8988T (cell line): Measurements from ENCODE around the gene TMEM89.
A peak's percentile ranks its signal among the peaks of the same experiment; 100 is the strongest.

Experiments
- DNase-seq: peaks from one replicate; pipeline ENCODE4 v3.0.0; 2011

TMEM89 gene

DNA sequence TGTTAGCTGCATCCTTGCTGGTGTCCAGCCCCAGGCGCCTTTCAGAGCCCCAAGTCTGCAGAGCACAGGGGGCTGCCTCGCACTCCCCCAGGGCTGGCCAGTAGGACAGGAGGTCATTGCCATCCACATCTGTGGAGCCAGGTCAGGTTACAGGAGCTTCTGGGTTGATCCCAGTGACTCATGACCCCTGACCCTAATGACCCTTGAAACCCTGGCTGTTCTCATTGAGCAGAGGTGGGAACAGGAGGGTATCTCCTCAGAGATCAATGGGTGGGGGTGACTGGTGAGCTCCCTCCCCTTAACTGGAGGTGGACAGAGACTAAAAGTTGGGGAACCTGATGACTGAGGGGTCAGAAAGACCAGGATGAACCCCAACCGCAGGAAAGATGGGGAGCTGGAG lies 19.8 kb upstream of the TMEM89 start:
- DNase-seq, result no peak

DNA sequence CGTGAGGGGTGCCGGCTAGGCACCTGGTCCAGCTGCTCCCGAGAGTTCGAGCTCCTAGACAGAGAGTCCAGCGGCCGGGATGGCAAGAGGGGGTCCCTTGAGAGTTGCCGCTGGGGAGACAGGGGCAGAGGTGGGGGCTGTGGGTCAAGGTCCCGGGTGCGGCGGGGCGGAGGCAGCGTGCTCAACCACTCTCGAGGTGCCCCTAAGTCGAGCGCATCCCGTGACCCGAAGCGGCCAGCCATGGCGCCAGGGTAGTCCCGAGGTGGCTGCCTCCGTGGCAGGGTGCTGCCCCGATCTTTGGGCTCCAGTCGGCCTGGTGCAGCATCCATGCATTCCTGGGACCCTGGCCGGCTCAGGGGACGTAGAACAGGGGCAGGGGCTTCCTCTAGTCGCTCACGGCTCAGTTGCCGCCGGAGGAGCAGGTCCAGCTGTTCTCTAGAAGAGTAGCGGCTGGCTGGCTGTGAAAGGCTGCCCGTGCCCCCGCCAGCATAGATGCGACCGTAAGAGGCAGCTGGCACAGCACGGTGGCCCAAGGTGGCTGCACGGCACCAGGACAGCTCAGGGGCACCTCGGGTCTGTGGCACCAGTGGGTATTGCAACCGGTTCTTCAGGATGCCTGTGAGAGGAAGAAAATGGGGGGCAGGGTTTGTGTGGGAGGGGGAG lies 18.5 kb upstream of the TMEM89 start:
- no peak for DNase-seq

DNA sequence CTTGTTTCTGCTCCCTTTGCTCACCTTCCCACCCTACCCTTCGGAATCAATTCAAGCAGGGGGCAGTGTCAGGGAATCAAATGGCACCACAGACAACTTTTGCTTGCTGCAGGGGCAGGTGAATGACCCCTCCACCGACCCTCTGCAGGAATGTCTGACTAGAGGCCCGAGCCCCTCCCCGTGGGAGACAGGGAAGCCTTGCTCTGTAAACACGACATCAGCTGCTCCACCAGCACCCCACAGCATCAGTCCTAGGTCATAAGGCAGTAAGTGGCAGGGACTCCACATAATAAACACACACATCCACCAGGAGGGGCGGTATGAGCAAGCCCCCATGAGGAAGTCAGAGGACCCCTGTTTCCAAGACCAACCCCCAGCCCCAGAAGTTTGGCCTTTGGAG lies 15.7 kb upstream of the TMEM89 start:
- no peak for DNase-seq

DNA sequence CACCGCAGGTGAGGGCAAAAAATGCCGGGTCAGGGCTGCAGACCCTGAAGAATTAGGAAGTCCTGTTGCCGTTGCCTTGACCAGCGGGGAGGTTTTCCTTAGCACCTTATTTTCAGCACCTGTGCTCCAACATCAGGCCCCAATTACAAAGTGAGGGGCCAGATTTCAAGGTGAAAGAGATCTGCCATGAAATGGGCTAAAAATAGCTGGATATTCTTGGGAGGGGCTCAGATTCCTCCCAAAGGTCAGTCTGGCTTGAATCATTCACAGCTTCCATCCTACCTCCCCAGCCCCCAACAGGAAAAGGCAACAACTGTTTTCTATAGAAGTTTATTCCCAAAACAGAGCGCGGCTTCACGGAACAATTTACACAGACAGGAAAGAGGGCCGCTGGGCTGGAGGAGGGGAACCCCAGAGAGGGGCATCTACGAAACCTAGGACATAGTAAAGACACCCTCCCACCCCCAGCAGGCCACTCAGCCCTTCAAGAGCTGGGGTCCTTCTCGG lies 14.6 kb upstream of the TMEM89 start:
- no peak for DNase-seq

DNA sequence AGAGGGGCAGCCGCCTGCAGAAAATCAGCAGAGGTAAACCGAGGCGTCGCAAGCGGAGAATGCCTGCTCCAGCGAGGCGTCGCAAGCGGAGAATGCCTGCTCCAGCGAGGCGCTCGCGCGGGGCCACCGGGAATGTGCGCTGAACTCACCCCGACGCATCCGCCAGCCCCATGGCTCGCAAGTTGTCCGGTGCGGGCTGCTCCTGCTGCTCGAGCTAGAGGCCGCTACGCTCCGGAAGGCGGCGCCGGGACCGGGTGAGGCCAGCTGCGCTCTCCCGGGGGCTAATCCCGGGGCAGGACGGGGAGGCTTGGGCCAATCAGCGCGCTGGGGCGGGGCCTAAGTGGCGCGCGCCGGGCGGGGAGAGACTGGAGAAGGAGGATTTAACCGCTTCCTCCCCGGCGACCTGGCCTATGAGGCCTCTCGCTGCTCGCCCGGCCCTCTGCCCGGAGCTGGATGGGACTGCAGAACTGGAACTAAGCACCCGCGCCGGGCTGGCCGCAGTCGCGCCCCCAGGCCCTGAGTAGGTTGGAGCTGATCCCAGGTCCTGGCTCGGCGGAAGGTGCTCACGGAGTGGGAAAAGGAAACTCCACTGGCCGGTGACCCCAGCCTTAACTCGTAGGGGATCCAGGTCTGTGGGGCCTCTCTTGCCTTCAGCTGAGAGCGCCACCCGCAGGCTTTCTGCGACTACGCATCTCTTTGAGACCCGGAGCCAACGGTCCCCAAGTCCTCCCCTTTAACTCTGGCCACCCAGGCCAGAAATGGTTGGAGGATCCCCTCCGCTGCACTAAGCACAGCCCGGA lies 13.9 kb upstream of the TMEM89 start, which contains the start of gene SLC26A6:
TSS of gene SLC26A6 (minus strand) at position 240 of the 800 bp plus-strand sequence. CDS start at position 172, 68 bp downstream.
- peak; percentile 100 for DNase-seq

DNA sequence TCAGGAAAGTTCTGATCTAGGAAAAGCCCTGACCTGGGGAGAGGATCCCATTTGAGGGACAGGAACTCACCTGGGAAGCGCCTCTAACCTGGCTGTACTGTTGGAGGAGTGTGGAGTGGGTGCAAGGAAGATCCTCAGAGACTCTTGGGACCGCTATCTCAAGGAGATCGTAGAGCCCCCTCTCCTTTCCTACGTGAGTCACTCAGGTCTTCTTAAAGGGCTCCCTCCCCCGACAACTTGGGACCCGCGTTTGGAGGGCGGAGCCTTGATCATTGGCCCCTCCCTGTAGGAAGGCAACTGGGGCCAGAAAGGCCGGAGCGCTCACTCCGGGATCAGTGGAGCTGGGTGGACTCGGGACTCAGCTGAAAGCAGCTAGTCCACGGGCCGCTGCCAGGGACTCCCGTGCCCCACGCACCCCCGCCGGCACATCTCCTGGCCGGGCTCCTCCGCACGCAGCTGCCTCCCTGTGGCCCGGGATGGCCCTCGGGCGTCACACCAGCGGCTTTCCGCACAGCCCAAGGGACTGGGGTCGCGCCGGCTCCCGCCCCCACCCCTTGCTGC lies 13.2 kb upstream of the TMEM89 start:
- DNase-seq, result no peak

DNA sequence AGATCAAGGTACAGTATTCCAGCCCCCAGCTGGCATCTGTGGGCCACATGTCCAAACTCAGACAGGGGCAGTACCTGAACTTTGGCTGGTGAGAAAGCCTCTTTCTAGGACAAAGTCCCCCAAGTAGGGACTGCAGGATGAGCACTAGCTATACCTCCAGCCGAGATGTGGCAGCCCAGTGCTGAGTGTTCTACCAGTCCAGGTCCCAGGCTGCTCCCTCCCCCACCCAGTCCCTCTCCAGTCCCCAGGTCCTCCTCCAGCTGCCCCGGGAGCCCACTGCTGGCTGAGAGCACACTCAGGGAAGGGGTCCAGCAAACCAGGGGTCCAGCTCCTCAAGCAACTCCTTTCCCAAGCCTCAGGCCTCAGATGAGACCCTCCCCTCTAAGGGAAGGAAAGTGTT lies 12.2 kb upstream of the TMEM89 start:
- no peak for DNase-seq

DNA sequence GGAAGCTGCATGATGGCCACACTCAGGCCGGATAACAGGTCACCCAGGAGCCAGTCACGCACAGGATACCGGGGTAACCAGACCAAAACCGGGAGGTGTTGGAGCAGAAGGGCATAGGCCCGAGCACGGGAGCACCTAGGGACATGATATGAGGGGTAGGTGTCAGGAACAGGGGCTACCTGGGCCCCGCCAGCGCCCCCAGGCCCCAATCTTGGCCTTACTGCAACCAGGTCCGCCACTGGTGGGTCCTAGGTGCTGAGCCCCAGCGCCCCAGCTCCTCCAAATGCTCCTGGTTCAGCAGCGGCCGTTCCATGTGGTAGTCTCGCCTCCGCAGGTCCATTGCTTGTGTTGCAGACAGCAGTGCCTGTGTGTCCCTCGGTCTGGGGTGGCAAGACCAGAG lies 11.7 kb upstream of the TMEM89 start:
- DNase-seq, result no peak

DNA sequence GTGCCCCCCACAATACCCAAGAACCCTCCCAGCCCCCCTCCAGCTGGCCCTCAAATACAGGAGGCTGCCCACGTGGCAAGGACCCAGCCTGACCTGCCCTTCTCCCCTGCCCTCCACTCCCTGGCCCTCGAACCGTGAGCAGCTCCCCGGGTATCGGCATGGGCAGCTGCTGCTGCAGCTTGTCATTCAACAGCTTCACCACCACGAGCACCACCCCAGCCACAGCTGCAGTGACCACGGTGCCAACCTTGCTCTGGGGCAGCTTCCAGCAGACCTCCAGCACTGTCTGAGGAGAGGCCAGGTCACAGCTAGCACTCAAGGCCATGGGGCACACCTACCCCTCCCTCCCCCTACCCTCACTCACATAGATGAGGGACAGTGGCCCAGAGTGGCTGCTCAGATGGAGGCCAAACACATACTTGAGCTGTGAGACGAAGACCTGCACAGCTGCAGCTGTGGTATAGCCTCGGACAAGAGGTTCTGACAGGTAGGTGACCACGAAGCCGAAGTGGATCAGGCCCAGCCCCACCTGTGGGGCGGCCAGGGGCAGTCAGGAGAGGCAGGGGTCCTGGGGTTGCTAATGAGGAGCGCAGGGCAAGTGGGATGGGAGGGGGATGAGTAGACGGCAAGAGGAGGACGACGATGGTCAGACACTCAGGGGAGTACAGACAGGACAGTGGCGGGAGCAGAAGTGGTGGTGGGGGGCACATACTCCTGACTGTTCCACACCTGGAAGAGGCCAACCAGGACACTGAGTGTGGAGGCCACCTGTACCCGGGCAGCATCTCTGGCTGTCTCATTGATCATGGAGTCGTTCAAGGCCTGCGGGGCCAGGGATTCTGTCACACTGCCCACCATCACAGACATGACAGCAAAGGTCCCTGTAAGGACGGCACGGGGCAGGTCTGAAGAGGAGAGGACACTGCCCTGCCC lies 10.2 kb upstream of the TMEM89 start:
- no peak for DNase-seq

DNA sequence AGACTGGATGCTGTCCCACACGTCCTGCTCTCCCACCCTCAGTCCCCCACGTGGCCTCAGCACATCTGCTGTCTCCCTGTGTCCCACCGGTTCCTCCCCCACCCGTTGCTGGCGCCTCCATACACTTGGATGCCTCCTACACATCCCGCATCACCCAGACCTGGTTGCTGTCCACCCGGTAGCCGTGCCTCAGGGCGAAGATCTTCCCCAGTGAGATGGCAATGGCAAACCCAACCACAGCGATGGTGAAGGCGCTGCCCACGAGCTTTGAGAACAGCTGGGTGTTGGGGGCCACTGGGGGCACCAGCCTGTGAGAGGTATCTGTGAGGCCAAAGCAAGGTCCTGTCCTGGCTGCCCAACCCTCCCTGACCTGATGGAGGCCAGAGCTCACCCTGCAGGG lies 9.3 kb upstream of the TMEM89 start:
- no peak for DNase-seq

DNA sequence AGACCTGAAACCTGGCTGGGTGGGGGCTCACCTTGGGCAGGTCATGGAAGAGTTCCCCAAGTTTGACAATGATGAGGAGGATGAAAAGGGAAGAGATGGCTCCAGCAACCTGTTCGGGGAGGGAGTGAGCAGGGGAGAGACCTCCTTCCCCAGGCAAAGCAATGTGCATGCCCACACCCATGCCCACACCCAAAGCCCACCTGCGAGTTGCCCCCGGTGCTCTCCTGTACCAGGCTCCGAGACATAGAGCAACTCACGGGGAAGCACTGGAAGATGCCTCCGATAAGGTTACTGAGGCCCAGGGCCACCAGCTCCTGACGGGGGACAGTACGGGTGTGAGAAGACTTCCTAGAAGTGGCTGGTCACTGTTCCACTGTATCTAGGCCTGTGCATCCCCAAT lies 8.8 kb upstream of the TMEM89 start:
- DNase-seq, result no peak

DNA sequence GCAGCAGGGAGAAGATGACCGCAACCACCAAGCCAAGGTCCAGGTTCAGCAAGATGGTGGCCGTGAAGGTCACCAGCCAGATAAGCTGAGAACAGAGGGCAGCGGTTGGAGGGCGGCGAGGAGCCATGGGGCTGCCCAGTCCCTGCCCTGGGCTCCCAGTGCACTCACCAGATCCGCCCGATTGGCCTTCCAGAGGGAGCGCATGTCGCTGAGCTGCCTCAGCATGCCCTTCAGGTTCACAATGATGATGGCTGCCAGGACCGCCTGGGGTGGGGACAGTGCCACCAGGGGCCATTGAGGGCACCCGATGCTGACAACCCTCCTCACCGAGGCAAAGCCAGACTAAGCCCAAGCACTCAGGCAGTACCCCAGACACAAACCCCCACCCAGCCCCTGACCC lies 8.3 kb upstream of the TMEM89 start:
- no peak for DNase-seq

DNA sequence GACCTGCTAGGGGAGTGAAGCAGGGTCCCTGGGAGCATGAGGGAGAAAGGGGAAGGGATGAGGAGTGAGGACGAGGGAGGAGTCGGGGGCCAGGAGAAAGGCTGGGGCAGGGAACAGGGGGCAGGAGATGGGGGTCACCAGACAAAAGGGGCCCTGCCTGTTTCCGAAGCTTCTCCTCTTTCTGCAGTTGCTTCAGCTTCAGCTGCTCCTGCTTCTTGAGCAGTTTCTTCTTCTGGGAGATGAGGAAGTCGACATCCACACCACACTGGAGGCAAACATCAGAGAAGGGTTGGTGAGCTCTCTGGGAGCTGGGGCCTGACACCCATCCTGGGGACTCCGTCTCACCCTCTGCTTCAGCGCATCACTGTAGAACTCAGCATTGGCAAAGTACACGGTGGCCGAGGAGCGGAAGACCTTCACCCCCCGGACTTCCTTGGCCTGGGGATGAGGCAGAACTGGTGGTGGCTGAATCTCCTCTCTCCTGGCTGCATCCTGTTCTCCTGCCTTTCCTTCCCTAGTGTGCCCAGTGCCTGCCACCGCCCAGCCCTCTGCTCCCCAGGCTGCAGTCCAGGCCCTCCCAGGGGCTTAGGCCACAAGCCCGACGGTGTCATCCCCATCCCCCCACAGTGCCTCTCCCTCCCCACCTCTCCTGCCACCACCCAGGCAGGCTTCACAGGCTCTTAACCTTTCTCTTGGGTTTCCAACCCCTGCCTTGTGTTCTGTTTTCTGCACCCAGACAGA lies 6.9 kb upstream of the TMEM89 start:
- DNase-seq, result peak; percentile 30

DNA sequence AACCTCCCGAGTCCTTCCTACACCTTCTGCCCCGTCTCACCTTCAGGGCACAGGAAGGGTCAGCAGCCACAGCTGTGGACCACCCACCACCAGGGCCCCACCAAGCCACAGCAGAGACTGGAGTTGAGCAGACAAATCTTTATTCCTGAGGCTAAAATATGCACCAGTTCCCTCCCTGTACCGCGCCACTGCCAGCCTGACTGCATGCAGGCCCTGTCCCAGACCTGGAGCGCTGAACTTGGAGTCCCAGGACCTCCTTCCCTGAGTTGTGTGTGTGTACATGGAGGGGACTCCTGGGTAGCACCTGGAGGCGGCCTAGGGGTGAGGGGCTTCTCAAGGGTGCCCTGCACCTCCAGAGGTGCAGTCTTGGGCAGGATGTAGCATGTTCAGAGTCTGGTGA lies 4.0 kb upstream of the TMEM89 start:
- DNase-seq, result no peak

DNA sequence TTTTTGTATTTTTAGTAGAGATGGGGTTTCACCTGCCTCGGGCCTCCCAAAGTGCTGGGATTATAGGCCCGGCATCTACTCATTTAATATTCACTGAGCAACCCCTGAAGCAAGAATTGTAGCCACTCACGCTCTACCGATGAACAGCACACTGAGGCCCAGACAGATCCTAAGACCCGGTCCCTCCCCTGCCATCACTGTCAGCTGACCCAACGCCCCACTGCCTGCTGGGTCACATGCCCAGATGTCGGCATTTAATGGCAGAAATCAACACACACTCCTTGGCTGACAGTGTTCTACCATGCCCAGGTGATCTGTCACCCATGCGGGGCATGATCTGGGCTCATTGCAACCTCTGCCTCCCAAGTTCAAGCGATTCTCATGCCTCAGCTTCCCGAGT lies 3.2 kb upstream of the TMEM89 start:
- no peak for DNase-seq

DNA sequence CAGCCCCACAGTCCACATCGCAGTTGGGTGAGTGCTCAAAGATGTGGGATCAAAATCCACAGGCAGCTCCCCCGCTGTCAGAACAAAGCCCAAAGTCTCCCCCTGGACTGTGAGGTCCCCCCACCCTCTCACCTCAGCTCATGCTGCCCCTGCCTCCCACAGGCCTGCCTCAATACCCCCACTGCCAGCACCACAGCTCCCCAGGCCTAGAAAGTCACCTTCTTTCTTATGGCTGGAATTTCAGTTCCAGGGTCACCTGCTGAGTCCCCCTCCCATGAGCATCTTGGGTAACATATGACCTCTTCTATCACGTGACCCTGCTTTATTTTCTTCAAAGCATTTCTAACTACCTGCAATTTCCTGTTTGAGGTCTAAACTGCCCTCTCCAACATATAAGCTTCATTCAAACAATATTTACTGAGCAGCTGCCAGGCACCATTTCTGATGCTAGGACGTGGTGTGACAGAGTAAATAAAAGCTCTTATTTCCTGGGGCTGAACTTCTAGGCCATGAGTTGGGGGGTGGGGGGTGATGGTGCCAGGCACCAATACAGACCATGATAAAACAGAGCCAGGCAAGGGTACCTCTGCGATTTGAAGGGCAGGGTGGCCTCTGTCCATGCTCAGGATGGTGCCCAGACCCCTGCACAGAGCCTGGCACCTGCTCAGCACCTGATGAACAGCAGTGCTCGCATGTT lies 2.4 kb upstream of the TMEM89 start:
- no peak for DNase-seq

DNA sequence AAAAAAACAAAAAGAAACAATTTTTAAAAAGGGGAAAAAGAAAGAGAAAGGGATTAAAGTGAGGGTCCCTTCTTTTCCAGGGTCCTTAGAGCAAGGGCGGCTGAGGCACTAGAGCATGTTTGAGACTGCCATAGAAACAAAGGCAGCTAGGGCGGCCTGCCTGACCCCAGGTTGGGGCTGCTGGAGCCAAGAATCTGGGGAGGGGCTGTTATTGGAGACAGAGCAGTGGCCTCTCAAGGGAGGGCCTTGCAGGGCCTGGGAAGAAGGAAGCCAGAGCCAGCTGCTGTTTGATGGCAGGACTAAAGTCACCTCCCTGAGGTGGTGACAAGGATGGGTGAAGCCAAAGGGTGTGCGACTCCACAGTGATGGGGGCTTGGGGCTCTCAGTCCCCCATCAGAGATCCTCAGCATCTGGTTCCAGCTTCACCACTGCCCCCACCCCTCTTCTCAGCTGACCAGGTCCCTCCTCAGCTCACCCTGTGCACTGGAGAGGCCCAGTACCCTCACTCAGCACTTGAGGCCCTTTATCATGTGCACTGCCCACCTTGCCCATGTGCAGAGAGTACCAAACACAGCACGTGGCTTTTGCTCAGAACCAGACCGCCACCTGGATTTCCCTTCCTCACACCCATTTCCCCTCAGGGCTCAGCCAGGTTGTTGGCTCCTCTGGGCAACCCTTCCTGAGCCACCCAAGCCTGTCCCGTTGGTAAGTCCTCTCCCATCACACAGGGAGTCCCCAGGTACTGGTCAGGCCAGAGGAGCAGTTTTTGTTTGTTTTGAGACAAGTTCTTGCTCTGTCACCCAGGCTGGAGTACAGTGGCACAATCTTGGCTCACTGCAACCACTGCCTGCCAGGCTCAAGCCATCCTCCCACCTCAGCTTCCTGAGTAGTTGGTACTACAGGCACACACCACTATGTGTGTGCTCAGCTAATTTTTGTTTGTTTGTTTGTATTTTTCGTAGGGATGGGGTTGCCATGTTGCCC lies 1.7 kb downstream of the TMEM89 start:
- no peak for DNase-seq

DNA sequence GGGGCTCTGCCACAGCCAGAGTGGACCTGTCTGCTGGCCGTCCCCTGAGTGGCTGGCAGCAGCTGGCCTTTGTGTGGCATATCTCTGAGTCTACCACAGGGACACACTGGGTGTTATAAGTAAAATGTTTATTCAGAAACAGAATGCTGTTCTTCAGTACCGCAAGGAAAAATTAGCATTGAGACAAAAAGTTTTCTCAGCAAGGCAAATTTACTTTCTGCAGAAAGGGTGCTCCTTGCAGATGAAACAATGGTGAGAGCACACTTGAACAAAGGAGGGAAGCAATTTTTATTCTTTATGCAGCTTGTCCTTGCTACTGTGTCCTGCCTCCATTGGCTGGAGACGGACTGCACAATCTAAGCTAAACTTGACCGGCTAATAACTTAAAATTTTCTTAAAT lies 4.0 kb downstream of the TMEM89 start:
- DNase-seq, result no peak

DNA sequence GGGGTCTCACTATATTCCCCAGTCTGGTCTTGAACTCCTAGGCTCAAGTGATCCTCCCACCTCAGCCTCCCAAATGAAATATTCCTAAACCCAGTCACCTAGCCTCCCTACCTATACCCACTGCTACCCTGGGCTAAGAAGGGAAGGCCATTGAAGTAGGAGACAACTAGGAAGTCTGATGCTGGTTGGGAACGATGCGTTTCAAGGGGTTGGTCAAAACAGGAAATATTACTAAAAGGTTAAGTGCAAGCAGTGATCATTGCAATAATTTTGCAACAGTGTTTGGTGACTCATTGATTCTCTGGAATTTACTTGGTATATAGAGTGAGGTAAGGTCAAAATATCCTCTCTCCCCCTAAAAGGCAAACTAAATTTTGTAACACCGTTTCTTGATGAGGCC lies 7.5 kb downstream of the TMEM89 start:
- no peak for DNase-seq

DNA sequence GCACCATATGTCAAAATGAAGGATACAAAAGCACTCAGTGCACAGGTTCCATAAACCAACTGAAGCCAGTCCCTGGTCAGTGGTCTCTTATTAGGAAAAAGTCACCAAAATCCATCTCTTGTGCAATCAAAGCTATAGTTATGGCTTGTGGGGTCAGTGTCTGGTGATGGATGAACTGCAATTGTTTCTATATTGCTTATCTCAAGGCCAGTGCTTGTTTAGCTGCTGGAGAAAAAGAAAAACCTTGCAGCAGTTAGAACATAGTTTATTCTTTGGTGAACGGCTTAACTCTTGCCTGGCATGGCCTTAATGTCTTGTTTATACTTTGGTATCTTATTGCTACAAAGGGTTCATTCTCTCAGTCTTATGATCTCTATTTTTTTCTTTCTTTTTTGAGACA lies 9.3 kb downstream of the TMEM89 start:
- DNase-seq, result no peak
